HepG2 (cell line): ENCODE data around the gene YPEL3. TPM values are rescaled to one million over a fixed set of nuclear protein-coding genes. Genes with fewer than 3 reads are reported as not detected.
A peak's percentile ranks its signal among the peaks of the same experiment; 100 is the strongest.

Experiments
- ARNT ChIP-seq: fragments of 450-650 bp; IDR thresholded peaks from 2 replicates; pipeline ENCODE4 v1.6.1; 2017
- CEBPZ ChIP-seq: IDR thresholded peaks from 2 replicates; pipeline ENCODE4 v1.6.1; 2012; ENCODE audit warnings: low read length, improper control_type of control experiment
- ELF4 ChIP-seq: sonication (generic); formaldehyde crosslinking; IDR thresholded peaks from 2 replicates; pipeline ENCODE4 v1.5.0; 2020; ENCODE audit warnings: missing genetic modification reagents, mild to moderate bottlenecking, moderate library complexity, borderline replicate concordance
- ERF ChIP-seq: IDR thresholded peaks from 2 replicates; pipeline ENCODE4 v1.6.1; 2018; ENCODE audit warnings: missing biosample characterization, missing genetic modification reagents
- FOXP1 ChIP-seq, 2 experiments: fragments of 450-650 bp in 1 of 2; IDR thresholded peaks; 2 replicates each; pipeline ENCODE4 v1.6.1; 2017 to 2018; ENCODE audit warnings: antibody characterized with exemption in 1 of 2
- IRX3 ChIP-seq: sonication (generic); formaldehyde crosslinking; IDR thresholded peaks from 2 replicates; pipeline ENCODE4 v1.8.1; 2023; ENCODE audit warnings: mild to moderate bottlenecking, low read depth, missing genetic modification reagents, borderline replicate concordance
- MAFK ChIP-seq, 2 experiments: IDR thresholded peaks in 1 of 2; conservative IDR thresholded peaks in 1 of 2; 2 replicates each; pipeline ENCODE4 v1.6.1; 2011; ENCODE audit warnings: improper control_type of control experiment in 2 of 2, low read length in 2 of 2
- MZF1 ChIP-seq: sonication (generic); formaldehyde crosslinking; IDR thresholded peaks from 2 replicates; pipeline ENCODE4 v1.8.1; 2023; ENCODE audit warnings: mild to moderate bottlenecking, missing genetic modification reagents, borderline replicate concordance
- NCOR1 ChIP-seq: fragments of 200-600 bp; sonication (generic); IDR thresholded peaks from 2 replicates; pipeline ENCODE4 v1.7.0; 2017; ENCODE audit warnings: antibody characterized with exemption, low read length, borderline replicate concordance
- NR2F1 ChIP-seq, 2 experiments: fragments of 450-650 bp in 1 of 2; formaldehyde crosslinking in 1 of 2; IDR thresholded peaks; 2 replicates each; pipeline versions ENCODE4 v1.5.0 to v1.6.1; 2016 to 2020; ENCODE audit warnings: mild to moderate bottlenecking in 1 of 2, missing compliant biosample characterization in 1 of 2, missing genetic modification reagents in 1 of 2, moderate library complexity in 1 of 2
- PHF20 ChIP-seq: sonication (generic); formaldehyde crosslinking; IDR thresholded peaks from 2 replicates; pipeline ENCODE4 v1.5.0; 2020; ENCODE audit warnings: mild to moderate bottlenecking, missing genetic modification reagents
- RORA ChIP-seq: sonication (generic); formaldehyde crosslinking; IDR thresholded peaks from 2 replicates; pipeline ENCODE4 v1.5.0; 2020; ENCODE audit warnings: mild to moderate bottlenecking, missing genetic modification reagents, moderate library complexity
- THAP7 ChIP-seq: sonication (generic); formaldehyde crosslinking; IDR thresholded peaks from 2 replicates; pipeline ENCODE4 v1.8.1; 2023; ENCODE audit warnings: mild to moderate bottlenecking, missing genetic modification reagents
- ZBTB20 ChIP-seq: sonication (generic); formaldehyde crosslinking; IDR thresholded peaks from 2 replicates; pipeline ENCODE4 v1.8.1; 2023; ENCODE audit warnings: missing genetic modification reagents, low read depth, mild to moderate bottlenecking, borderline replicate concordance
- ZBTB7B ChIP-seq: sonication (generic); formaldehyde crosslinking; IDR thresholded peaks from 2 replicates; pipeline ENCODE4 v1.4.0; 2020; ENCODE audit warnings: missing genetic modification reagents
- ZNF30 ChIP-seq: sonication (generic); formaldehyde crosslinking; IDR thresholded peaks from 2 replicates; pipeline ENCODE4 v1.5.0; 2020; ENCODE audit warnings: mild to moderate bottlenecking, missing genetic modification reagents
- ZNF326 ChIP-seq: sonication (generic); formaldehyde crosslinking; IDR thresholded peaks from 2 replicates; pipeline ENCODE4 v1.4.0; 2020; ENCODE audit warnings: missing genetic modification reagents, borderline replicate concordance
- ZNF567 ChIP-seq: sonication (generic); formaldehyde crosslinking; IDR thresholded peaks from 2 replicates; pipeline ENCODE4 v1.8.1; 2023; ENCODE audit warnings: mild to moderate bottlenecking, missing genetic modification reagents, borderline replicate concordance
- ZNF577 ChIP-seq: sonication (generic); formaldehyde crosslinking; IDR thresholded peaks from 2 replicates; pipeline ENCODE4 v1.4.0; 2020; ENCODE audit warnings: mild to moderate bottlenecking, low read depth, missing genetic modification reagents, borderline replicate concordance
- ZNF670 ChIP-seq: sonication (generic); formaldehyde crosslinking; IDR thresholded peaks from 2 replicates; pipeline ENCODE4 v1.8.0; 2022; ENCODE audit warnings: mild to moderate bottlenecking, missing genetic modification reagents, borderline replicate concordance
- ZNF780A ChIP-seq: sonication (generic); formaldehyde crosslinking; IDR thresholded peaks from 2 replicates; pipeline ENCODE4 v1.8.0; 2022; ENCODE audit warnings: mild to moderate bottlenecking, missing genetic modification reagents, moderate library complexity
- polyA plus RNA-seq, 8 experiments: library from polyadenylated mRNA; depleted of rRNA in 3 of 8; stranded (reverse) in 7 of 8; unstranded in 1 of 8; fragments of >200 nt; fragmentation: Illumina TruSeq in 4 of 8; extraction: Trizol in 4 of 8; gene quantifications; 2 replicates each; pipeline versions ENCODE4 v1.2.1 to v1.2.3, GENCODE V29; 2011 to 2016; ENCODE audit warnings: low read depth in 4 of 8, missing spikeins in 1 of 8, mixed read lengths in 1 of 8; ENCODE audit not compliant: insufficient read depth in 1 of 8
- total RNA-seq, 5 experiments: library from RNA; depleted of rRNA; stranded (reverse); fragments of >200 nt; fragmentation: Illumina TruSeq; extraction: Trizol; gene quantifications; 2 replicates each; pipeline ENCODE4 v1.2.3, GENCODE V29; 2016; ENCODE audit warnings: low read depth in 1 of 5
- TF ChIP-seq, protein P1 (sequence below): sonication (generic); formaldehyde crosslinking; IDR thresholded peaks from 2 replicates; pipeline ENCODE4 v1.4.0; 2020; ENCODE audit warnings: missing genetic modification reagents

YPEL3 gene
- total and polyA plus RNA-seq, 2 of the 13 experiments (the other 11 are each of a cell fraction or from before 2014, with no cell fraction given): 5.4 to 47.0 TPM

GRCh38 chr16:30065102-30065942 lies 30.7 kb downstream of the YPEL3 start, which contains the start of gene ALDOA (continued):
- TF ChIP-seq, protein P1, sequence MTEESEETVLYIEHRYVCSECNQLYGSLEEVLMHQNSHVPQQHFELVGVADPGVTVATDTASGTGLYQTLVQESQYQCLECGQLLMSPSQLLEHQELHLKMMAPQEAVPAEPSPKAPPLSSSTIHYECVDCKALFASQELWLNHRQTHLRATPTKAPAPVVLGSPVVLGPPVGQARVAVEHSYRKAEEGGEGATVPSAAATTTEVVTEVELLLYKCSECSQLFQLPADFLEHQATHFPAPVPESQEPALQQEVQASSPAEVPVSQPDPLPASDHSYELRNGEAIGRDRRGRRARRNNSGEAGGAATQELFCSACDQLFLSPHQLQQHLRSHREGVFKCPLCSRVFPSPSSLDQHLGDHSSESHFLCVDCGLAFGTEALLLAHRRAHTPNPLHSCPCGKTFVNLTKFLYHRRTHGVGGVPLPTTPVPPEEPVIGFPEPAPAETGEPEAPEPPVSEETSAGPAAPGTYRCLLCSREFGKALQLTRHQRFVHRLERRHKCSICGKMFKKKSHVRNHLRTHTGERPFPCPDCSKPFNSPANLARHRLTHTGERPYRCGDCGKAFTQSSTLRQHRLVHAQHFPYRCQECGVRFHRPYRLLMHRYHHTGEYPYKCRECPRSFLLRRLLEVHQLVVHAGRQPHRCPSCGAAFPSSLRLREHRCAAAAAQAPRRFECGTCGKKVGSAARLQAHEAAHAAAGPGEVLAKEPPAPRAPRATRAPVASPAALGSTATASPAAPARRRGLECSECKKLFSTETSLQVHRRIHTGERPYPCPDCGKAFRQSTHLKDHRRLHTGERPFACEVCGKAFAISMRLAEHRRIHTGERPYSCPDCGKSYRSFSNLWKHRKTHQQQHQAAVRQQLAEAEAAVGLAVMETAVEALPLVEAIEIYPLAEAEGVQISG (CRISPR knock-in tag): peak; percentile 87
- peak; percentile 96 for TF ChIP-seq ZNF567 (CRISPR knock-in tag)
- TF ChIP-seq NR2F1 (CRISPR knock-in tag; IDR thresholded peaks at IDR 0.05): peak in 1 of 2 experiments; percentile 35; a peak in 1 of 4 replicates
- TF ChIP-seq THAP7 (CRISPR knock-in tag): peak; percentile 55; the same call in 1 of the 2 replicates
- TF ChIP-seq ZNF780A: no peak; the same call in 1 of the 2 replicates
- TF ChIP-seq RORA: no peak
- no peak for TF ChIP-seq CEBPZ
- TF ChIP-seq ELF4 (CRISPR knock-in tag): peak; percentile 91
- peak; percentile 98; the same call in 1 of the 2 replicates for TF ChIP-seq ZNF30 (CRISPR knock-in tag)
- peak; percentile 57; the same call in 1 of the 2 replicates for TF ChIP-seq IRX3 (CRISPR knock-in tag)
- TF ChIP-seq ARNT: peak; percentile 92; the same call in 1 of the 2 replicates
- peak; percentile 96; the same call in 1 of the 2 replicates for TF ChIP-seq ZNF670 (CRISPR knock-in tag)
- peak; percentile 83 for TF ChIP-seq PHF20 (CRISPR knock-in tag)
- TF ChIP-seq ZBTB7B (CRISPR knock-in tag): no peak; the same call in none of the 2 replicates
- TF ChIP-seq ERF (CRISPR knock-in tag): peak; percentile 98
- TF ChIP-seq MAFK (conservative IDR thresholded peaks at IDR 0.05 in 1 of 2, IDR thresholded peaks at IDR 0.05 in 1 of 2; ENCODE audit: low read length in 2 of 2): peak; percentile 65 to 88
- TF ChIP-seq ZNF326 (CRISPR knock-in tag): no peak
- TF ChIP-seq ZNF577 (CRISPR knock-in tag): no peak
- TF ChIP-seq FOXP1 (IDR thresholded peaks at IDR 0.05): no peak
- TF ChIP-seq FOXP1 (CRISPR knock-in tag; IDR thresholded peaks at IDR 0.05): peak; percentile 26; the same call in 1 of the 2 replicates
- peak; percentile 90 for TF ChIP-seq MZF1
- peak; percentile 74; the same call in 1 of the 2 replicates for TF ChIP-seq NCOR1
- peak; percentile 96 for TF ChIP-seq ZBTB20 (CRISPR knock-in tag)
